Raji (cell line): ENCODE data around the gene LARGE2.

Experiments used
- POLR2A ChIP-seq: IDR thresholded peaks from 2 replicates; pipeline ENCODE4 v1.6.1; 2011; ENCODE audit warnings: low read depth, low read length, control low read depth; ENCODE audit not compliant: insufficient read depth

The LARGE2 gene

DNA sequence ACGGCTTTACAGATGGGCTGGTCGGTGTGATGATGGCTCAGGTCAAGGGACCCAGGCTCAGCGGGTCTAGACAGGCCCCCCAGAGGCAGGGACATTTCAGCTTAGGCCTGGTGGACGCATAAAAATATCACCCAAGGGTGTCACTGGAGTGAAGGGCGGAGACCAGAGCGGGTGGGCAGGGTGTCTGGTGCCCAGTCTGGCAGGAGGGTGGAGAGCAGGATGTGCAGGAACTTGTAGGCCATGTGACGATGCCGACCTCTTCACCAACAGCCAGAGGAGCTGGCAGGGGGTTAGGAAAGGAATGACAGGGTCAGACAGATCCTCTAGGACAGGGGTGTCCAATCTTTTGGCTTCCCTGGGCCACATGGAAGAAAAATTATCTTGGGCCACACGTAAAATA lies 32.5 kb upstream of the LARGE2 start:
- no peak for TF ChIP-seq POLR2A

DNA sequence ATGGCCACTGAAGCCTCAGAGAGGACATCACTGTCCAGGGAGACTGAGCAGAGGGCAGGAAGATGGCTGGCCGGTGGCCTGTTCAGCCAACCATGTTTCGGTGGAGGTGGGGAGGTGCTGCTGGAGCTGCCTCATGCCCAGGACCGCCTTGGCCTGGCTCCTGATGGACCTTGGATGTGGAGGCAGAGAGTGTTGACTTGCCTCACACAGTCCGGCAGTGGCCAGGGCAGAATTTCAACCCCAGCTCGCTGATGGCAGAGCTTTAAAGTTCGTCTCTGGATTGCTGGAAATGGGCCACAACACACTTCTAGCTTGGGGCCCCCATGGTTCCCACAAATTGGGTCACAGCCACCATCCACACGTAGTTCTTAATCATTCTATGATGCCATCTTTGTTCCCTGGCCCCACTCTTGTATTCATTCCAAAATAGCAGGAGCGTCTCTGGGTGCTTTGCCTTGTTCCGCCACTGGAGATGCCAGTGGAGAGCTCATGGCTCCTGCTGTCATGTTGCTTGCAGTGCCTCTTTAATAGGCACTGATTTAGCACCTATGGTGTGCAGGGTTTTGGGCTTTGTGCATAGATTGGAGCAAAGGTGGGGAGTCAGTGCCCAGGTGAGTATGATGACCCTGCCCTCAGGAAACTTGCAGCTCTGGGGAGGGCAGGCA lies 31.4 kb upstream of the LARGE2 start:
- no peak for TF ChIP-seq POLR2A

DNA sequence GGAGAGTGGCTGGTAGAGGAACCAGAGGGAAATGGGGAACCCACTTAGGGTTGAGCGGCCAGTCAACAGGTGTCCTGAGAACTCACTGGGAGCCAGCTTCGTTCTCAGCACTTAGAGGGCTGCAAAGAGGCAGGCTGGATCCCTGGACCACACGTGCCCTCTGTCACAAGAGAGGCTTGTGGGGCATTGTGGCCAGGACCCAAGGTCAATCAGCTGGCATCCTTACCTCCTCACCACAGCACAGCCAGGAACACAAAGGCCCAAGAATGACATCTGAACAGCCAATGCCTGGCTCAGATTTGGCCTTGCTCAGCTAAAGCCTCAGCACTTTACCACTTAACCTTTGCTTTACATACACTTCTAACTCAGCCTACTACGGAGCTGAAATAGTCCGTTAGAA lies 29.6 kb upstream of the LARGE2 start:
- no peak for TF ChIP-seq POLR2A

DNA sequence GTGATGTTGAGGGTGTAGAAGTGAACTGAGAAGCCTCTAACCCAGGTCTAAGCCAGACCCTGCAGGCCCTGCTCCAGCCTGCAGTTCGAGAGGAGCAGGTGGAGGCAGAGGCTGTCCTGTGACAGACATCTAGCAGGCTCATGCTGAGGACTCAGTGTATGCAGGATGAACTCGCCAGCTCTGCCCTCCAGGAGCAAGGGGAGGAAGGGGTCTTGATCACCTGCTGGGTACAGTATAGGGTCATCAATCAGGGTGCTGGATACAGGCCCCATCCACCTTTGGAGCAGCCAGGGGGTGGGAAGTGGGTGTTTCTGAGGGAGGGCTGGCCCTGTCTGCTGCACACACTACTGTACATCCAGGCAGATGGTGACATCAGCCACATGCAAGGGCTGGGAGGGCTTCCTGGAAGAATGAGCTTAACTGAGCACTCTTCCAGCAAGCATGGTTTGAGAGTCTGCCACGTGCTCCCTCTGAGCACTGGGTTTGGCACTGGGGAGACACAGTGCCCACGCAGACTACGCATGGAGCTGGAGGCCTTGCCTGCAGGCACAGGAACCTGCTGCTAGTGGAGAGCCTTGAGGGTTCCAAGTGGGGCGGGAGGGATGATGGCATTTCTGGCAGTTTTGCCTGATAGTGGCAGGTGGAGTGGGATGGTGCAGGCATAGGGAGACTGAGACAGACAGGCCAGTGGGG lies 27.8 kb upstream of the LARGE2 start:
- TF ChIP-seq POLR2A = no peak

DNA sequence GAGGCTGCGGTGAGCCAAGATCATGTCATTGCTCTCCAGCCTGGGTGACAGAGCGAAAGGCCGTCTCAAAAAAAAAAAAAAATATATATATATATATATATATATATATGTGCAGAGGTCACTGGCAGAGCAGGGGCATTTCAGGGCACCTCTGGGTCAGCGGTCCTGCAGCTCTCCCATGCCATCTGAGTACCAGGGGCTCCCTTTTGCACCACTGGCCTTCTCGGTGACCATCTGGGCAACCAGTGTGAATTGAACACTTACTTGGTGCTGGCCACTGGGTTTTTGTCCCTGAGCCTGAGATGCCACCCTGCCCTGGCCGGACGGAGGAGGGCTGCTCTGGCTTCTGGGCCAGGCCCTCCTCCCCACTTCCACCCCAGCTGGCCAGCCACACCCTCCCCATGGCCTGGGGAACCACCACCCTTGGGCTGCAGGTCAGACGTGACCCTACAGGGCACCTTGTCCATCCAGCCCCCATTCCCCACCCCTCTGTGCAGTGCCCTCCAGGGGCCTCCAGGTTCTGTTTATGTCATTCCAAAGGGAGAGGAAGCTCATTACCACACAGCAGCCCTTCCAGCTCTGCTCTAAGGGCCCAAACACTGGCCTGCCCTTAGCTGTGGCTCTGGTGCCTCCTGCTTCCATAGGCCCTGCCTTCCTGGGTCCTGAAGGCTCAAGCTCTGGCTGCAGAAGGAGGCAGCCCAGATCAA lies 26.8 kb upstream of the LARGE2 start:
- no peak for TF ChIP-seq POLR2A

DNA sequence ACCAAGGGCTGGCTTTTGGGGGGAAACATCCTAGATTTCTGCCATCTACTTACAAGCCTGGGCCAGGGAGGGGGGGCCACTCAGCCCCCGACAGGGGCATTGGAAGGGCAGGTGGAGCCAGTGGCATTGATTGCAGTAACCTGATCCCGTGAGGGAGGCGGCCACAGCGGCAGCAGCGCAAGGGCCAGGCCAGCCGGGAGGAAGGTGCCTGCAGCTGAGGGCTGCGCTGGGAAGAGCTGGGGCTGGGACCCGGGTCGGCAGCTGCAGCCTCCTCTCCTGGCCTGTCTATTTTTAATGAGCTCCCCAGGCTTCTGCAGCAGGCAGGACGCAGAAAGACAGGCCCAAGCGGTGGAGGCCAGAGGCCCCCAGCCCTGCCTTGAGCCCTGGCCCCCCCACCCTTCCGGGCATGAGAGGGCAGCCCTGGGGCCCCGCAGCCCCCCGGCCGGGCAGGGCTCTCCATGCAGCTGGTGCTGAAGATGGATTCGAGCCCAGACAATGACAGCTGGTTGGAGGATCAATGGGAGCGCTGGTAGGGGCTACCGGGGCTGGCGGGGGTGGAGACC lies 26.0 kb upstream of the LARGE2 start:
- no peak for TF ChIP-seq POLR2A

DNA sequence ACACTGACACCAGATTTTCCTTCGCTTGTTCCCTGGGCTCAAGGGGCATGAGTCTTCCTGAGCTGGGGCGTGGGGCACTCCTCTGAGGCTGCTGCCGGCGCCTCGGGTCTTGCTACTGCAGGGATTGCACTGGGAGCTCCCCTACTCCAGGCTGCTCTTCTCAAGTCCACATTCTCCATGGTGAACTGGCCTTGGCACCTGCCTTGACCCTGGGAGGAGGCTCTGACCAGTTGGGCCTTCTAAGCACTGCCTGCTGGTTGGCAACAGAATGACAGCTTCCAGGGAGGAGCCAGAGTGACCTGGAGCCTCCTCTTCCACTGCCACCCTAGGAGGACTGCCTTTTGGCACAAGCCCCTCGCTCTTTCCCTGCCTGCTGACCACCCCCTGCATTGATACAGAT lies 24.9 kb upstream of the LARGE2 start:
- TF ChIP-seq POLR2A = no peak

DNA sequence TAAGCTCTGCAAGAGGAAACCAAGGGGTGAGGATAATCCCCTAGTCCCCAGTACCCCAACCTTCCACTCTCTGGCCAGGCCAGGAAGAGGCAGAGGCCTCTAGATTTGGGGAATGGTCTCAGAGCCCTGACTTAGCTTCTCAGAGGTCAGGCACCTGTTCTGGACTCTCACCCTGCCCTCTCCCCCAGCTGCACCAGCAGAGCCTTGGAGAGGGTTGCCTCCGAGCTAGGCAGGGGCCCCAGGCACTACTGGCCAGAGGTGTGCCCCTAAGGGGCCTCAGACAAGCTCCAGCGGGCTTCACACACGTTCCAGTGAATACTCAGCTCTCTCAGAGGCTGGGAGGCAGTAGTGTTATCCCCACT lies 23.4 kb upstream of the LARGE2 start:
- no peak for TF ChIP-seq POLR2A

DNA sequence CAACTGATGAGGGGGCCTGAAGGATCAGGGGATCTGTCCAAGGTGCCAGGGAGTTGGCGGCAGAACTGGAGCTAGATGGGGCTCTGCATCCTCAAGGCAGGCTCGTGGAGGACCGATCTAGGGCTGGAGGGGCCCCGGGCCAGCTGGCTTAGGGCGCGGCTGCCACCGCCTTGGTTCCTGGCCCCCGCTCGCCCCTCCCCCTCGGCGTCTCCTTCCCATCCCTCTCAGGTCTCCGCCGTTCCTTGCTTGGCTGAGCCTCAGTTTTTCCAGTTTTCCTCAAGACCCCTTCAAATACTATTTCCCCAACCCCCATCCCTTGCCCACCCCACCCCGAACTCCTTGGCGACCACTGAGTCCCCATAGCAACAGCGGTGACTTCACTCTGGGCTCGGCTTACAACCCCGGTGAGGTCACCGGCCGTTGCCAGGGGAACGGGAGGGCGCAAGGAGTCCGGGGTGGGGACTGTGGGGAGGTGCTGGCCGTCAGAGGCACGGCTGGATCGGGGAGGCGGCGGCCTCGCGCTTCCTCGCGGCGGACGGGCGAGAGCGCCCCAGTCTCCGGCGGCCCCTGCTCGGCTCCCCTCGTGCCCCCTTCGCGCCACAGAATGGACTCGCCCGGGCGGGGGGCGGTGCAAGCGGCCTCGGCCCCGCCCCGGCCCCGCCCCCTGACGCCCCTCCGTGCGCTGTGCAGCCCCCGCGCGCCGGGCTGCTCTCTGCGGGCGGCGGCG lies 22.8 kb upstream of the LARGE2 start:
- TF ChIP-seq POLR2A = no peak

DNA sequence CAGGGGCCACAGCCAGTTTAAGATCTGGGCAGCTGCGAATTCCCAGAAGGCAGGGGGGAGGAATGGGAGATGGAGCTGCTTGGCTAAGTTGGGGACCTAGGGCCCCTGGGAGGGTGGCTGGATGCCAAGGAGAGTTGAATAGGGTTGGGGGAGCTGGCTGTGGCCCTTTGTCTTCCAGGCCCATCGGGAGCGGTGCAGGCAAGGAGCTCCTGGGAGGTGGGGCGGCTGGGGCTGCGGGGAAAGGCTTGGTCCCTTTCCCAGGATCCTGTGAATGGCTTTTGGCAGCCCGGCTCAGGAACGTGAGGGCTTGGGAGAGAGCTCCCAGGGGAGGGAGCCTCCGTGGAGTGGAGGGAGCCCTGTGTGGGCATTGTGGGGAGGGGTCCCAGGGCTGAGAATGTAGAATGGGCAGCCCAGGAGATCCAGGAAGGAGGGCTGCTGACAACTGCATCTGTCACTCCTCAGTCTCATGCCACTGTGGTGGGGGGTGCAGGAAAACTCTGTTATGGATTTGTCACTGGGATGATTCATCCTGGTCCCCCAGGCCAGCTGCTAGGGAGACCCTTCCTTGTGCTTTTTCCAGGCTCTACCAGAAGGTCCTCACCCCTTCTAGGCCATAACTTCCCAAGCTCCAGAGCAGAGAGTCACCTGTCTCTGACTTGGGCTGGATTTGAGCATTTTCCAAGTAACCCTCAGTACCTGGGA lies 21.4 kb upstream of the LARGE2 start:
- TF ChIP-seq POLR2A = no peak

DNA sequence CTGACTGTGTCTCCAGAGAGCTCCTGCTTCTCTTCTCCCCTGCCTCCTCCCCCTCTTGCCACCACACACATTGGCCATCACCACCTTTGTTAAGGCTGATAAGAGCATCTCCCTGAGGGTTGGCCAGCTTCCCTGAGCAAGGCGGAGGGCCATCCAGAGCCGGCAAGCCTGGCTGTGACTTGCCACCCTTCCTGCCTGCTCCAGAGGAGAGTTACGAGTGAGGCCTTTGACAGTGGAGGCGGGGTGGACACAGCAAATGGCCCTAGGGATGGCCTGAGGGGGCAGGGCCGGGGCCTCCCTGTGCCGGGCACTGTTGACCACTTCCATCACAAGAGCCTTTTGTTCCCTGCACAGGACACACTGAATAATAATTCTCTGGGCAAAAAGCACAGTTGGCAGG lies 20.8 kb upstream of the LARGE2 start:
- no peak for TF ChIP-seq POLR2A

DNA sequence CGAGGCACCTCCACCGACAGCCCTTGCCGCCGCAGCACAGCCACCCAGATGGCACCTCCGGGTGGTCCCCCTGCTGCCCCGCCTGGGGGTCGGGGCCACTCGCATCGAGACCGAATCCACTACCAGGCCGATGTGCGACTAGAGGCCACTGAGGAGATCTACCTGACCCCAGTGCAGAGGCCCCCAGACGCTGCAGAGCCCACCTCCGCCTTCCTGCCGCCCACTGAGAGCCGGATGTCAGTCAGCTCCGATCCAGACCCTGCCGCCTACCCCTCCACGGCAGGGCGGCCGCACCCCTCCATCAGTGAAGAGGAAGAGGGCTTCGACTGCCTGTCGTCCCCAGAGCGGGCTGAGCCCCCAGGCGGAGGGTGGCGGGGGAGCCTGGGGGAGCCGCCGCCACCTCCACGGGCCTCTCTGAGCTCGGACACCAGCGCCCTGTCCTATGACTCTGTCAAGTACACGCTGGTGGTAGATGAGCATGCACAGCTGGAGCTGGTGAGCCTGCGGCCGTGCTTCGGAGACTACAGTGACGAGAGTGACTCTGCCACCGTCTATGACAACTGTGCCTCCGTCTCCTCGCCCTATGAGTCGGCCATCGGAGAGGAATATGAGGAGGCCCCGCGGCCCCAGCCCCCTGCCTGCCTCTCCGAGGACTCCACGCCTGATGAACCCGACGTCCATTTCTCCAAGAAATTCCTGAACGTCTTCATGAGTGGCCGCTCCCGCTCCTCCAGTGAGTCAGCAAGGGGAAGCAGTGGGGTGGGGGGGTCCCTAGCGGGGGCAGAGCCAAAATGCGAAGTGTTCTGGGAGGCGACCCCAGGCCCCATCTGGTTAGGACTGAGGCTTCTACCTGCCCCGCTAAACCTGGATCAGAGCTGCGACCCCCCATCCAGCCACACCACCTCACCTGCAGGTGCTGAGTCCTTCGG lies 19.7 kb upstream of the LARGE2 start:
- TF ChIP-seq POLR2A = no peak

DNA sequence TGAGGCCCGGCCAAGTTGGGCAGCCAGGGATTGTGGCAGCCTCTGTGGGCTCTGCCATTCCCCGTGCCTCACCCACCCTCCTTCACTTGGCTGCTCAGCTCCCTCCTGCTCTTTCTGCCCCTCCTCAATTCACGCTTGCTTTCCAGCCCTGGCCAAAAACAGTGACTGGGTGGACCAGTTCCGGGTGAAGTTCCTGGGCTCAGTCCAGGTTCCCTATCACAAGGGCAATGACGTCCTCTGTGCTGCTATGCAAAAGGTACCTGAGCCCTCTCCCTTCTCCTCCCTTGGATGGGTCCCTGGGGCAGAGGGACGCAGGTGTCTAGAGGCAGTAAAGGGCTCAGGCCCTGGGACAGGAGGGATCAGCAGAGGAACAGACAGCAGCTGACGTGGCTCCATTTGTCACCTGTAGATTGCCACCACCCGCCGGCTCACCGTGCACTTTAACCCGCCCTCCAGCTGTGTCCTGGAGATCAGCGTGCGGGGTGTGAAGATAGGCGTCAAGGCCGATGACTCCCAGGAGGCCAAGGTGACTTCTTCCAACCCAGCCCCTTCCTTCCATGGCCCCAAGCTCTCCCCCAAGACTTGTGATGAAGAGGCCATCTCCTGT lies 18.0 kb upstream of the LARGE2 start:
- no peak for TF ChIP-seq POLR2A
